Common myeloid progenitor, CD34-positive (primary cell): ENCODE measurements around the gene MXD3.
"Not testable (repeated sequence)": the region's sequence is repeated elsewhere in the genome, so short reads cannot be mapped to it uniquely, and the experiment has no call there.

ENCODE experiments used
- CTCF ChIA-PET: fragments of 350-600 bp; sonication (Branson Sonifier 250); formaldehyde crosslinking; loops from one replicate; lab custom pipeline; 2021; ENCODE audit warnings: antibody characterized with exemption; lab: Charles Lee
- POLR2A ChIA-PET: fragments of 350-600 bp; sonication (Branson Sonifier 250); formaldehyde crosslinking; loops from one replicate; lab custom pipeline; 2021; ENCODE audit warnings: antibody characterized with exemption; lab: Charles Lee
- DNase-seq, 3 donors: peaks; one replicate each; pipeline versions ENCODE4 v3.0.0 to v3.0.0-alpha.2; 2013
- H3K27ac ChIP-seq, 2 experiments: 1 replicate in 1 of 2; 2 replicates in 1 of 2; pipeline ENCODE4 v1.7.0; 2013; ENCODE audit warnings: inconsistent platforms in 2 of 2, low read length in 2 of 2, mild to moderate bottlenecking in 2 of 2, low read depth in 1 of 2, moderate library complexity in 1 of 2; ENCODE audit not compliant: severe bottlenecking in 2 of 2, insufficient read depth in 1 of 2, poor library complexity in 1 of 2
- H3K27me3 ChIP-seq, 5 experiments: replicated peaks in 2 of 5; 1 replicate in 3 of 5; 2 replicates in 2 of 5; pipeline versions ENCODE4 v1.6.1 to v1.7.0; 2013; ENCODE audit warnings: low read length in 4 of 5, mild to moderate bottlenecking in 2 of 5, moderate library complexity in 2 of 5, inconsistent platforms in 1 of 5; ENCODE audit not compliant: insufficient read depth in 5 of 5, control insufficient read depth in 4 of 5
- H3K36me3 ChIP-seq, 4 experiments: 1 replicate in 2 of 4; 2 replicates in 2 of 4; pipeline versions ENCODE4 v1.6.1 to v1.7.0; 2013; ENCODE audit warnings: low read length in 3 of 4, control low read depth in 1 of 4, mild to moderate bottlenecking in 1 of 4; ENCODE audit not compliant: control insufficient read depth in 4 of 4, insufficient read depth in 4 of 4
- H3K4me1 ChIP-seq, 4 experiments: 1 replicate in 3 of 4; 2 replicates in 1 of 4; pipeline versions ENCODE4 v1.6.1 to v1.7.1; 2013; ENCODE audit warnings: low read length in 3 of 4, mild to moderate bottlenecking in 3 of 4, control low read depth in 1 of 4, inconsistent platforms in 1 of 4, moderate library complexity in 1 of 4; ENCODE audit not compliant: control insufficient read depth in 4 of 4, insufficient read depth in 4 of 4; ENCODE audit errors: control extremely low read depth in 1 of 4
- H3K4me3 ChIP-seq, 7 experiments: 1 replicate in 4 of 7; 2 replicates in 3 of 7; pipeline versions ENCODE4 v1.5.1 to v1.7.0; 2013; ENCODE audit warnings: mild to moderate bottlenecking in 7 of 7, low read length in 6 of 7, moderate library complexity in 6 of 7, inconsistent platforms in 2 of 7, low read depth in 2 of 7, control low read depth in 1 of 7; ENCODE audit not compliant: insufficient read depth in 4 of 7, control insufficient read depth in 1 of 7; ENCODE audit errors: extremely low read depth in 1 of 7
- H3K9me3 ChIP-seq, 5 experiments: 1 replicate in 4 of 5; 2 replicates in 1 of 5; pipeline versions ENCODE4 v1.6.1 to v1.7.1; 2013; ENCODE audit warnings: low read length in 4 of 5, mild to moderate bottlenecking in 2 of 5, inconsistent platforms in 1 of 5, low read depth in 1 of 5, moderate library complexity in 1 of 5; ENCODE audit not compliant: control insufficient read depth in 4 of 5, insufficient read depth in 2 of 5; ENCODE audit errors: control extremely low read depth in 1 of 5
- WGBS: methylation state at CpG from one replicate; pipeline ENCODE4 v1.1.5; 2013; ENCODE audit not compliant: insufficient coverage; 5-methylcytosine and 5-hydroxymethylcytosine counted together

Gene MXD3

DNA sequence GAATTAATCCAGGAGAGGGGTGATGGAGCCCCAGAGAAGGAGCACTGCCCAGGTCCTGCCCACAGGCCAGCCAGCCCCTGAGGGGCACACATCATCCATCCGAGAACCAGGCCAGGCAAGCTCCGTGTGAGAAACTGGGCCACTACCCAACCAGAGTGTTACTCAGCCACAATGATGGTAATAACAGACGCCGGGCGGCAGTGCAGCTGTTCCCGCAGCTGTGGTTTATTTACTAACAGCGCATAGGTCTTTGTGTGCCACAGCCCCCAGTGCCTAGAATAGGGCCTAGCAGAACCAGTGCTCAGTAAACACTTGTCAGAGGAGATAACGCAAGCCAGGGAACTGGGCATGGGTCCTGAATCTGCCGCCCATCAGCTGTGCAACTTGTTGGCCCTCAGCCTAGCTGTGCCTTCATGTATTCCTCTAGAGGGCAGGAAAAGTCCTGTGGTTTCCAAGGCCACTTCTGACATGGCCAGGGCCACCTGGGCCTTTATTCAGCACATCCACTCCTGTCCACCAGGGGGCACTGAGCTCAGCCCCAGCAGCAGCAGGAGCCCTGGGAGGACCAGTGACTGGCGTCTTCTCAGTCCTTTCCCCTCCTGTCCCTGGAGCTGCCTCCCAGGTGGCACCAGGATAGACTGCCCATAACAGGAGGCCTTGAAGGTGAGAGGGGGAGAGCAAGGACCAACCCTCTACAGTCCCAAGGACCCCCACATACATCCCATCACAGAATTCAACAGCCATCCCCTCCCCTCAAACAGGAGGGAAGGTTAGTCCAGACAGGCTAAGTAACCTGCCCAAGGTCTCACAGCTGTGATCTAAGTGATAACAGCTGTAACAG lies 2.1 kb downstream of the MXD3 start:
- no peaks in the 10 kb centered on the region for H3K27me3 ChIP-seq
- no peaks in the 10 kb centered on the region for H3K9me3 ChIP-seq
- peaks cover 0 to 38% (median 7%) of the 10 kb centered on the region in 4 experiments for H3K36me3 ChIP-seq
- DNase-seq = peak; percentile 65 to 77 (median 76)
- WGBS = 89% methylated on average over 6 of the region's 10 CpGs
- H3K27ac ChIP-seq = no peak overlapping the region
- peak overlapping the region in 1 of 7 experiments; percentile 81 for H3K4me3 ChIP-seq
- ChIA-PET POLR2A (no interaction called here), CTCF (interaction anchor here (0.7 to 5.6 kb wide), 35 partner anchors 8 to 198 kb away, joined by 3 to 42 read pairs (median 6); partner anchors contain the start of genes LMAN2, PDLIM7, RGS14 and SLC34A1)
- H3K4me1 ChIP-seq = peaks cover 7 to 86% (median 83%) of the 10 kb centered on the region in 4 experiments

- Histone ChIP-seq H3K27ac (no peak overlapping the region), H3K4me3 (peak overlapping the region in 3 of 7 experiments; percentile 4 to 35 (median 4))
Measured at GRCh38 chr5:177308740-177309139, 3.0 kb downstream of the MXD3 start.

GRCh38 chr5:177307544-177308363 lies 3.9 kb downstream of the MXD3 start:
- 80% methylated on average over 29 of the region's 43 CpGs for whole genome bisulfite sequencing
- ChIA-PET CTCF (interaction anchor here (0.9 to 5.6 kb wide), 12 partner anchors 8 to 194 kb away, joined by 3 to 42 read pairs (median 8); partner anchors contain the start of gene RGS14), POLR2A (interaction anchor here (1.6 kb wide), 1 partner anchor 54 kb away, joined by 5 read pairs; no protein-coding TSS in a partner anchor)
- DNase-seq = peak in 2 of 3 donors; percentile 46 to 60
- H3K27ac ChIP-seq = peak overlapping the region; percentile 44 to 76
- H3K9me3 ChIP-seq = no peaks in the 10 kb centered on the region
- peaks cover 11 to 96% (median 90%) of the 10 kb centered on the region in 4 experiments for H3K4me1 ChIP-seq
- no peaks in the 10 kb centered on the region for H3K27me3 ChIP-seq
- peaks cover 0 to 38% (median 7%) of the 10 kb centered on the region in 4 experiments for H3K36me3 ChIP-seq
- peak overlapping the region in 3 of 7 experiments; percentile 3 to 69 (median 19) for H3K4me3 ChIP-seq

More at GRCh38 chr5:177308740-177309139, 3.0 kb downstream of the MXD3 start:
- WGBS = 92% methylated on average over 11 of the region's 11 CpGs
- CTCF ChIA-PET = interaction anchor here (0.8 to 5.6 kb wide), 23 partner anchors 9 to 199 kb away, joined by 3 to 42 read pairs (median 7); partner anchors contain the start of genes LMAN2, PDLIM7, RGS14 and SLC34A1
- Histone ChIP-seq H3K36me3 (peaks cover 0 to 38% (median 7%) of the 10 kb centered on the region in 4 experiments), H3K4me1 (peaks cover 12 to 93% (median 90%) of the 10 kb centered on the region in 4 experiments), H3K27me3 (no peaks in the 10 kb centered on the region), H3K9me3 (no peaks in the 10 kb centered on the region)
- POLR2A ChIA-PET = interaction anchor here (1.6 kb wide), 1 partner anchor 53 kb away, joined by 5 read pairs; no protein-coding TSS in a partner anchor
- no peak for DNase-seq

- Histone ChIP-seq H3K4me3 (peak overlapping the region in 4 of 7 experiments; percentile 19 to 69 (median 44)), H3K4me1 (peaks cover 14 to 96% (median 92%) of the 10 kb centered on the region in 4 experiments), H3K9me3 (no peaks in the 10 kb centered on the region), H3K27ac (peak overlapping the region; percentile 44 to 76), H3K36me3 (peaks cover 0 to 40% (median 7%) of the 10 kb centered on the region in 4 experiments), H3K27me3 (no peaks in the 10 kb centered on the region)
- 35% methylated on average over 7 of the region's 15 CpGs for WGBS
- CTCF ChIA-PET = interaction anchor here (1.0 to 5.6 kb wide), 8 partner anchors 9 to 195 kb away, joined by 3 to 42 read pairs (median 22); partner anchors contain the start of gene RGS14
- DNase-seq = peak; percentile 81 to 93 (median 92)
- POLR2A ChIA-PET = interaction anchor here (0.6 to 1.6 kb wide), 2 partner anchors 37 to 54 kb away, joined by 4 to 5 read pairs; no protein-coding TSS in a partner anchor
Measured at GRCh38 chr5:177306674-177307543, 4.8 kb downstream of the MXD3 start.

DNA sequence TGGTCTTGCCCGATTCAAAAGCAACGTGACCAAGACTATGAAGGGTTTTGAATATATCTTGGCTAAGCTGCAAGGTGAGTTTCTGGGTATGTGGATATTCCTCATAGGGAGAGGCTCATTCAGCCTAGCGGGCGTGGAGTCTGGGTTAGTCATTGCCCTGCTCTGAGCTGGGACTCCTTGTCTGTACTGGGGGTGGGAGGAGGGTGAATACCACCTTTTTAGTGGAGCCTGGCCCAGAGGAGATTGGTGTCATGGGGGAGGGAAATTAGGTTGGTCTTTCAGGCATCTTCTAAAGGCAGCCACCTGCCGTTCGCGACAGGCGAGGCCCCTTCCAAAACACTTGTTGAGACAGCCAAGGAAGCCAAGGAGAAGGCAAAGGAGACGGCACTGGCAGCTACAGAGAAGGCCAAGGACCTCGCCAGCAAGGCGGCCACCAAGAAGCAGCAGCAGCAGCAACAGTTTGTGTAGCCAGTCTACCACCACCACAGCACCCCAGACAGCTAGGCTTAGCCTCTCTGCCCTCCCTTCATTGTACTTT lies 5.5 kb downstream of the MXD3 start:
- not testable (repeated sequence) for H3K27me3 ChIP-seq, DNase-seq, H3K9me3 ChIP-seq, H3K27ac ChIP-seq
- 97% methylated on average over 6 of the region's 11 CpGs for WGBS
- H3K4me3 ChIP-seq = peak overlapping the region in 3 of 7 experiments; percentile 13 to 69 (median 39)
- peaks cover 20 to 96% (median 93%) of the 10 kb centered on the region in 4 experiments for H3K4me1 ChIP-seq
- CTCF ChIA-PET = interaction anchor here (1.2 to 5.6 kb wide), 2 partner anchors 10 to 14 kb away, joined by 5 to 32 read pairs; no protein-coding TSS in a partner anchor
- H3K36me3 ChIP-seq = peaks cover 0 to 47% (median 9%) of the 10 kb centered on the region in 4 experiments
- POLR2A ChIA-PET = interaction anchor here (0.6 kb wide), 1 partner anchor 38 kb away, joined by 4 read pairs; no protein-coding TSS in a partner anchor
